DOHH2 (cell line): ENCODE measurements around the gene CAPZA2.

Source experiments
- H3F3A ChIP-seq: fragments of 200-600 bp; sonication (generic), shearing (Covaris generic); 2 replicates; pipeline ENCODE4 v1.6.0; 2016; ENCODE audit warnings: antibody characterized with exemption, mild to moderate bottlenecking; ENCODE audit not compliant: control insufficient read depth, insufficient read depth
- H3K27ac ChIP-seq: fragments of 200-600 bp; sonication (generic); 2 replicates; pipeline ENCODE4 v1.5.1; 2014; ENCODE audit warnings: low read depth, mild to moderate bottlenecking, low read length, moderate library complexity
- H3K27me3 ChIP-seq: fragments of 200-600 bp; sonication (generic); 2 replicates; pipeline ENCODE4 v1.6.1; 2014; ENCODE audit warnings: mild to moderate bottlenecking, low read length, mixed read lengths; ENCODE audit not compliant: control insufficient read depth
- H3K36me3 ChIP-seq: fragments of 200-600 bp; sonication (generic); 2 replicates; pipeline ENCODE4 v1.6.1; 2014; ENCODE audit warnings: mild to moderate bottlenecking, low read length, moderate library complexity, mixed read lengths; ENCODE audit not compliant: control insufficient read depth
- H3K4me1 ChIP-seq: fragments of 200-600 bp; sonication (generic); 2 replicates; pipeline ENCODE4 v1.6.1; 2014; ENCODE audit warnings: mild to moderate bottlenecking, low read length, mixed read lengths; ENCODE audit not compliant: control insufficient read depth
- H3K4me2 ChIP-seq: fragments of 200-600 bp; sonication (generic); 2 replicates; pipeline ENCODE4 v1.6.0; 2014; ENCODE audit warnings: mild to moderate bottlenecking, low read length, moderate library complexity
- H3K4me3 ChIP-seq: fragments of 200-600 bp; sonication (generic); 2 replicates; pipeline ENCODE4 v1.5.1; 2014; ENCODE audit warnings: mild to moderate bottlenecking, low read length, mixed read lengths
- H3K79me2 ChIP-seq: fragments of 200-600 bp; sonication (generic); 2 replicates; pipeline ENCODE4 v1.6.1; 2014; ENCODE audit warnings: mild to moderate bottlenecking, low read length, mixed read lengths; ENCODE audit not compliant: control insufficient read depth
- H3K9me2 ChIP-seq: fragments of 200-600 bp; sonication (generic); replicated peaks from 2 replicates; pipeline ENCODE4 v1.6.1; 2014; ENCODE audit warnings: mild to moderate bottlenecking, low read length, mixed read lengths; ENCODE audit not compliant: control insufficient read depth
- H3K9me3 ChIP-seq: fragments of 200-600 bp; sonication (generic); 2 replicates; pipeline ENCODE4 v1.6.1; 2014; ENCODE audit warnings: antibody characterized with exemption, low read length, mixed read lengths; ENCODE audit not compliant: control insufficient read depth, insufficient read depth
- H4K20me1 ChIP-seq: fragments of 200-600 bp; sonication (generic); 2 replicates; pipeline ENCODE4 v1.6.0; 2014; ENCODE audit warnings: low read depth, mild to moderate bottlenecking, antibody characterized with exemption, low read length, moderate library complexity; ENCODE audit not compliant: control insufficient read depth, insufficient read depth
- EZH2phosphoT487 ChIP-seq: fragments of 200-600 bp; sonication (generic); IDR thresholded peaks from 2 replicates; pipeline ENCODE4 v1.6.1; 2017; ENCODE audit warnings: borderline replicate concordance, mild to moderate bottlenecking, antibody characterized with exemption, low read length, moderate library complexity, mixed read lengths
- TF ChIP-seq, protein P1 (sequence below): fragments of 200-600 bp; sonication (generic); IDR thresholded peaks from one replicate; pipeline ENCODE4 v1.5.1; 2014; ENCODE audit warnings: antibody characterized with exemption, mild to moderate bottlenecking, low read depth, low read length; ENCODE audit not compliant: poor library complexity, severe bottlenecking

The CAPZA2 gene

DNA sequence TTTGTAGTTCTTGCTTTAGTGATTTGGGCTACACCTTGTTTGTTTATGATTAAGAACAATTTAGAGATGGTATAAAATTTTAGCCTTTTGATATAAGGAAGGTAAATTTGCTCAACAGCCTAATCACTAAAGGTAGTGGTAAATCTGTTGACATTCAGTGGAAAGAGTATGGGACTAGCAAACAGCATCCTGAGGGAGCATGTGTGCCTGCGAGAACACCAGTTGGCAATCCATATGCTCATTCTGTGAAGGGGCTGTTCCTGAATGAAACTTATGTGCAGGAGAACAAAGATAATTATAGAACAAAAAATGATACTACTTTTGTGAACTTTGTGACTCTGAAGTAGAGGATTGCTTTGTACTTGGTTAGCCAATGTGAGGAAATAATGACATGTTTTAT, 44.0 kb downstream of the CAPZA2 start:
- Histone ChIP-seq H3K9me3 (no peaks in the 10 kb centered on the region), H3K4me1 (no peaks in the 10 kb centered on the region), H3K27ac (no peak overlapping the region), H3K4me2 (no peak overlapping the region), H4K20me1 (no peaks in the 10 kb centered on the region), H3F3A (no peaks in the 10 kb centered on the region), H3K27me3 (no peaks in the 10 kb centered on the region), H3K79me2 (no peaks in the 10 kb centered on the region), H3K9me2 (no peaks in the 10 kb centered on the region), H3K36me3 (peaks cover 77% of the 10 kb centered on the region), H3K4me3 (no peak overlapping the region)
- TF ChIP-seq, protein P1, sequence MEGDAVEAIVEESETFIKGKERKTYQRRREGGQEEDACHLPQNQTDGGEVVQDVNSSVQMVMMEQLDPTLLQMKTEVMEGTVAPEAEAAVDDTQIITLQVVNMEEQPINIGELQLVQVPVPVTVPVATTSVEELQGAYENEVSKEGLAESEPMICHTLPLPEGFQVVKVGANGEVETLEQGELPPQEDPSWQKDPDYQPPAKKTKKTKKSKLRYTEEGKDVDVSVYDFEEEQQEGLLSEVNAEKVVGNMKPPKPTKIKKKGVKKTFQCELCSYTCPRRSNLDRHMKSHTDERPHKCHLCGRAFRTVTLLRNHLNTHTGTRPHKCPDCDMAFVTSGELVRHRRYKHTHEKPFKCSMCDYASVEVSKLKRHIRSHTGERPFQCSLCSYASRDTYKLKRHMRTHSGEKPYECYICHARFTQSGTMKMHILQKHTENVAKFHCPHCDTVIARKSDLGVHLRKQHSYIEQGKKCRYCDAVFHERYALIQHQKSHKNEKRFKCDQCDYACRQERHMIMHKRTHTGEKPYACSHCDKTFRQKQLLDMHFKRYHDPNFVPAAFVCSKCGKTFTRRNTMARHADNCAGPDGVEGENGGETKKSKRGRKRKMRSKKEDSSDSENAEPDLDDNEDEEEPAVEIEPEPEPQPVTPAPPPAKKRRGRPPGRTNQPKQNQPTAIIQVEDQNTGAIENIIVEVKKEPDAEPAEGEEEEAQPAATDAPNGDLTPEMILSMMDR: no peak
- TF ChIP-seq EZH2phosphoT487: no peak

DNA sequence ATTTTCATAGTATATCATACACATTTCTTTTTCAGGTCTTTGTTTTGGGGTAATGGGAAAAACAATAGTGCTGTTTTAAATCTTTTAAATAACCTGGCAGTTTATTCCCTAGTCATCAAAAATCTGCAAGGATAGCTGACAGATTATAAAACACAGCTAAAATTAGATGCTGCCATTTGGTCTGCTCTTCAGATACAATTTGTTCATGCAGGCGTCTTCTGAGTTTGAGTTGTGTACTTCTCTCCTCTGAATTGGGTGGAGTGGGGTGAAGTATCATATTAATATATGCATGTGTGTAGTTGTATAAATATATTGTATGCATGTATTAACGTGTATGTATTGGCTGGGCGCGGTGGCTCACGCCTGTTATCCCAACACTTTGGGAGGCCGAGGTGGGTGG, 48.0 kb downstream of the CAPZA2 start:
- Histone ChIP-seq H3K27ac (no peak overlapping the region), H3K9me2 (no peaks in the 10 kb centered on the region), H3K36me3 (peaks cover 86% of the 10 kb centered on the region), H3F3A (no peaks in the 10 kb centered on the region), H3K9me3 (no peaks in the 10 kb centered on the region), H4K20me1 (no peaks in the 10 kb centered on the region), H3K4me1 (no peaks in the 10 kb centered on the region), H3K4me3 (no peak overlapping the region), H3K27me3 (no peaks in the 10 kb centered on the region), H3K79me2 (no peaks in the 10 kb centered on the region), H3K4me2 (no peak overlapping the region)
- no peak for TF ChIP-seq EZH2phosphoT487
- TF ChIP-seq, protein P1: no peak

DNA sequence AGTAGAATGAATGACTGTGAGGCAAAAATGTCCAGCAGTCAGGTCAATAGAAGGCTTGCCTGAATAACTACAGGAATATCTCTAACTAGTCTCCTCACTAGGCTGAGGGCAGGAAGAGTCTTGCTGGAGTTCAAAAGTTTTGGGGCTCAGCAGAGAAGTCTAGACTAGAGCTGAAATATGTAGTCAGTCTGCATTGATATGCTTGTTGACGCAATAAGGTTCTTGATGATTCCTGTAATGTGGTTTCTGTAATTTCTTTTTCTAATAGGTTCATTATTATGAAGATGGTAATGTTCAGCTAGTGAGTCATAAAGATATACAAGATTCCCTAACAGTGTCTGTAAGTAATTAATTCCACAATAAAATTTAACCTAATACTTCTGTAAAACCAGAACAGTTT, 49.4 kb downstream of the CAPZA2 start:
- TF ChIP-seq, protein P1: no peak
- TF ChIP-seq EZH2phosphoT487: no peak
- Histone ChIP-seq H3K9me3 (no peaks in the 10 kb centered on the region), H3K4me1 (no peaks in the 10 kb centered on the region), H3K36me3 (peaks cover 84% of the 10 kb centered on the region), H3K9me2 (no peaks in the 10 kb centered on the region), H3F3A (no peaks in the 10 kb centered on the region), H4K20me1 (no peaks in the 10 kb centered on the region), H3K4me3 (no peak overlapping the region), H3K4me2 (no peak overlapping the region), H3K79me2 (no peaks in the 10 kb centered on the region), H3K27me3 (no peaks in the 10 kb centered on the region), H3K27ac (no peak overlapping the region)
